Psoas muscle (tissue), 8 donors: ENCODE results near the gene SNX20. TPM values are rescaled to one million over a fixed set of nuclear protein-coding genes. Genes with fewer than 3 reads are reported as not detected.

Experiments
- ATAC-seq, 4 donors: fragments of 200-7000 bp; cut with Tn5 transposase; one replicate each; pipeline ENCODE4 v1.9.1; 2020; ENCODE audit warnings: moderate library complexity in 3 of 4, mild to moderate bottlenecking in 2 of 4
- DNase-seq, 2 donors: peaks; one replicate each; pipeline ENCODE4 v3.0.0-alpha.2; 2020
- H3K27ac ChIP-seq: fragments of 200-600 bp; one replicate; pipeline ENCODE4 v1.8.0; 2022
- H3K27me3 ChIP-seq, 3 donors: fragments of 200-600 bp in 1 of 3; one replicate each; pipeline versions ENCODE4 v1.6.1 to v1.8.0; 2013 to 2022; ENCODE audit warnings: low read length in 2 of 3, mild to moderate bottlenecking in 2 of 3, moderate library complexity in 1 of 3; ENCODE audit not compliant: insufficient read depth in 3 of 3
- H3K36me3 ChIP-seq, 2 donors: fragments of 200-600 bp in 1 of 2; one replicate each; pipeline versions ENCODE4 v1.6.1 to v1.8.0; 2013 to 2022; ENCODE audit warnings: low read depth in 1 of 2, mild to moderate bottlenecking in 1 of 2, moderate library complexity in 1 of 2; ENCODE audit not compliant: insufficient read depth in 1 of 2
- H3K4me1 ChIP-seq: fragments of 200-600 bp; one replicate; pipeline ENCODE4 v1.8.0; 2022
- H3K4me3 ChIP-seq: fragments of 200-600 bp; one replicate; pipeline ENCODE4 v1.8.0; 2022; ENCODE audit warnings: mild to moderate bottlenecking
- H3K9me3 ChIP-seq: fragments of 200-600 bp; one replicate; pipeline ENCODE4 v1.8.0; 2022
- WGBS, 3 donors: extraction: QIAGEN DNeasy Blood & Tissue Kit; methylation state at CpG; one replicate each; pipeline versions ENCODE4 v1.1.6 to v1.1.7; 2013; 5-methylcytosine and 5-hydroxymethylcytosine counted together
- intact Hi-C, 2 donors: fragments of 100-400 bp; cut with DNase I; formaldehyde crosslinking; loops; one replicate each; pipeline versions ENCODE4 v1.11.0 to v1.14.2; 2022
- polyA plus RNA-seq, 3 donors: library from polyadenylated mRNA; stranded (reverse); fragments of 200-250 nt; gene quantifications; one replicate each; pipeline ENCODE4 v1.2.3, GENCODE V29; 2013
- total RNA-seq, 4 donors: library from RNA; stranded (reverse); fragmentation: NEBNext Ultra II Directional in 2 of 4; extraction: Animal tissue kit (Norgen Biotek cat#: 25700) in 2 of 4; gene quantifications; one replicate each; pipeline versions ENCODE4 v1.2.1 to v1.2.4, GENCODE V29; 2021 to 2023
- TF ChIP-seq, protein P1 (sequence below): fragments of 200-600 bp; IDR thresholded peaks from one replicate; pipeline ENCODE4 v1.8.0; 2022; ENCODE audit warnings: antibody characterized with exemption
- donor health status: healthy with polysubstance abuse.
- donor health status: DM: no; HTN: no; CAD: no; lungs with moderate emphysema.
- donor health status: Bipolar disorder and iron deficiency.
- donor health status: healthy.
- donor health status: DM: yes; HTN: yes; CAD: no.
- donor health status: DM: no; HTN: no; CAD: no.
- donor health status: DM: no; HTN: no; CAD: no.
- donor health status: DM: yes; HTN: yes; CAD: no.

Gene SNX20
- total and polyA plus RNA-seq, 7 donors = 0.78 to 2.1 (median 1.1) TPM

DNA sequence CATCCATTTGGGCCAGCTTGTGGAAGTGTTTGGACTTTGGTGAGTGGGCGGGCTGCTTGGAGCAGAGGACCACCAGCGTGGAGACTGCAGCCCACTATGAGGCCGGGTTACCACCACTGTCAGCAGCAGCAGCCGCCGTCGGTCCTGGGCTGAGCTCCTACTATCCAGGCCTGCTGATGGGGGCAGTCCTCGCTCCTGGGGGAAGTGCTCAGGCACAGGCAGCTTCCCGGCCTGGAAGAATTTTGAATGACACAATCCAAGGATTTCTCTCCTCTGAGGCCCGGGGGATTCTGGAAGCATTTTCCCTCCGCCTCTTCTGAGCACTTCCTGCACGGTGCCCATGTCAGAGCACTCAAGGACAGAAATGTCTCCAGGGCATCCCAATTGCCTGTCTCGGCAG is 7.0 kb upstream of the SNX20 start:
- H3K9me3 ChIP-seq = no peaks in the 10 kb centered on the region
- DNase-seq (no peak), ATAC-seq (peak in 1 of 4 donors; percentile 16)
- no peaks in the 10 kb centered on the region for H3K36me3 ChIP-seq
- H3K27ac ChIP-seq = no peak overlapping the region
- H3K4me3 ChIP-seq = no peak overlapping the region
- H3K27me3 ChIP-seq = no peaks in the 10 kb centered on the region
- H3K4me1 ChIP-seq = no peaks in the 10 kb centered on the region
- TF ChIP-seq, protein P1, sequence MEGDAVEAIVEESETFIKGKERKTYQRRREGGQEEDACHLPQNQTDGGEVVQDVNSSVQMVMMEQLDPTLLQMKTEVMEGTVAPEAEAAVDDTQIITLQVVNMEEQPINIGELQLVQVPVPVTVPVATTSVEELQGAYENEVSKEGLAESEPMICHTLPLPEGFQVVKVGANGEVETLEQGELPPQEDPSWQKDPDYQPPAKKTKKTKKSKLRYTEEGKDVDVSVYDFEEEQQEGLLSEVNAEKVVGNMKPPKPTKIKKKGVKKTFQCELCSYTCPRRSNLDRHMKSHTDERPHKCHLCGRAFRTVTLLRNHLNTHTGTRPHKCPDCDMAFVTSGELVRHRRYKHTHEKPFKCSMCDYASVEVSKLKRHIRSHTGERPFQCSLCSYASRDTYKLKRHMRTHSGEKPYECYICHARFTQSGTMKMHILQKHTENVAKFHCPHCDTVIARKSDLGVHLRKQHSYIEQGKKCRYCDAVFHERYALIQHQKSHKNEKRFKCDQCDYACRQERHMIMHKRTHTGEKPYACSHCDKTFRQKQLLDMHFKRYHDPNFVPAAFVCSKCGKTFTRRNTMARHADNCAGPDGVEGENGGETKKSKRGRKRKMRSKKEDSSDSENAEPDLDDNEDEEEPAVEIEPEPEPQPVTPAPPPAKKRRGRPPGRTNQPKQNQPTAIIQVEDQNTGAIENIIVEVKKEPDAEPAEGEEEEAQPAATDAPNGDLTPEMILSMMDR = no peak
- intact Hi-C loops = no loop called here
- WGBS, 3 donors = 49 to 58% (median 51%) methylated on average over 12 of the region's 12 CpGs

DNA sequence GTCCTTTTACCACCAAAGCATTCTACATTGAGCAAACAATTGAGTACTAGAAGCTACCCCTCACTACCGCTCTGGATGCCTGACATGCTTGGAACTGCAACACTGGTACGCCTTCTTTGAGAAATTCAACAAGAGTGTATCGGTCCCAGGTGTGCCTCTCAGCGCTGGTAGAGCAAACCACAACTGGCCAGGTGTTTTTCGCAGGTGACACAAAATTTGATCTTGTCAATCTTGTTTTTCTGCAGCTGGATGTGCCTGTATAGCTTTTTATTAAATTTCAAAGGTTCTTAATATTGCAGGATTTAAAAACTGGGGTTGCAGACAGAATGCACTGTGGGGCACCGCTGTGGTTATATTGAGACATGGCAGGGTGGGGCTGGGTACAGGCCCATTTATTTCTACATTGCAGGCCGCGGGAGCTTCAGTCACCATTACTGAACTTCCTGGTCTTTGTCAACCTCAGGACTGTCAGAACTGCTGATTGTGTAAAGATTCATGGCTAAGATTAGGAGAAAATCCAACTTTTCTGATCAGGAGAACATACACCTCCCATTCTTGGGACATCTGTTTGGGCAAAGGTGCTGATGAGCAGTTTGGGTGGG is 4.5 kb upstream of the SNX20 start:
- intact Hi-C loops = no loop called here
- no peak for DNase-seq
- WGBS, 3 donors = 92 to 96% (median 95%) methylated on average over 8 of the region's 8 CpGs
- Histone ChIP-seq H3K27me3 (no peaks in the 10 kb centered on the region), H3K36me3 (no peaks in the 10 kb centered on the region), H3K9me3 (no peaks in the 10 kb centered on the region), H3K4me3 (no peak overlapping the region), H3K27ac (no peak overlapping the region), H3K4me1 (no peaks in the 10 kb centered on the region)
- no peak for ATAC-seq
- TF ChIP-seq, protein P1 = no peak

DNA sequence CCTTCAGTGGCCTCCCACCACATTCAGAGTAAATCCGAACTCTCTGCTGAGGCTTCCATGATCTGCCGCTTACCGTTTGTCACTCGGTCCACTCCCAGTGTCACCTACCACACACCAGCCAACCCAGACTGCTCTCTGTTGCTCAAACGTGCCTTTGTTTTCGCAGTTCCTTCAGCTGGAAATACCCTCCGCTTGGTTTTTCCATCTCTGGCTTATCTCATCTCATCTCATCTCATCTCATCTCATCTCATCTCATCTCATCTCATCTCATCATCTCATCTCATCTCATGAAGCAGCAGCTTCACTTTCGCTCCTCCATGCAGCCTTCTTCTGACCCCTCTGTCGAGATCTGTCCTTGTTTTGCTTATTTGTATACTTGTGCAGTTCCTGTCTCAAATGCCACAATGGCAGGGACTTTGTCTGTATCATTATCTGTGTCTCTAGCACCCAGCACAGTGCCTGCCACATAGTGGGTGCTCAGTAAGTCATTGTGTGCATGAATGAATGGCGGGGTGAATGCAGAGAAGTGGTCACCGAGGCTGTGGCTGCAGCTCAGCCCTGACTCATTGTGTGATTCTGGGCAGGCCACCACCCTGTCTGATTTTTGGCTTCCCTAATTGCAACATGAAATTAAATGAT is 3.8 kb upstream of the SNX20 start:
- 89 to 92% (median 90%) methylated on average over 11 of the region's 11 CpGs for WGBS, 3 donors
- Histone ChIP-seq H3K4me1 (no peaks in the 10 kb centered on the region), H3K9me3 (no peaks in the 10 kb centered on the region), H3K36me3 (no peaks in the 10 kb centered on the region), H3K27ac (no peak overlapping the region), H3K4me3 (no peak overlapping the region), H3K27me3 (no peaks in the 10 kb centered on the region)
- TF ChIP-seq, protein P1 = no peak
- DNase-seq (no peak), ATAC-seq (no peak)
- intact Hi-C loops = no loop called here

DNA sequence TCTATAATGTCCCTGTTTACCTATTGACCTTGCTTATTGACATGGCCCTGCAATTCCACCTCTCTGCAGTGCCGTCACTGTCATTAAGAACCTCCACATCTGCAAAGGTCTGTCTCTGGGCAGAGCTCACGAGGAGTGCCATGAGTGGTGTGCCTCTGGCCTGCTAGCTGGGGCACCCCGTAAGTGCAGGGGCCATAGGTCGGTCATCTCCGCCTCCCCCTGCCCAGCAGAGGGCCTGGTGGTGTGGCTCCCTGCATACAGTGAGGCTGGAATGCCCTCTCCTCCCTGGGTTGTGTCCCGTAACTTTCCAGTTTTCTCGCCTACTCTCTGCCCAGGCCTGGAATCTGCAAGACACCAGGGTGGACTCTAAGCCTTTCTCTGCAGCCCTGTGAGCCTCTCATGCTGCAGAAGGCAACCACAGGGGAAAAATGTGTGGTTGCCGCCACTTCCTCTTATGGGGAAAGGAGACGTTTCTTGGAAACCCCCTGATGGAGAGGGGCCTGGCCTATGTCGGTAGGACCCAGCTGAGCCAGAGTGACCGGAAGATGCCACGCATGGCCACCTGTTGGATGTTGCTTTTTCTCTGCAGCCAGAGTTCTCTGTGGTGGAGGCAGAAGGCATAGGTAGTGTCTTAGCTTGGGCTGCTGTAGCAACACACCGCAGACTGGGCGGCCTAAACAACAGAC is 2.7 kb upstream of the SNX20 start:
- DNase-seq = no peak
- ATAC-seq = no peak
- no peak overlapping the region for H3K27ac ChIP-seq

More for the DNA sequence above, 2.7 kb upstream of the SNX20 start:
- TF ChIP-seq, protein P1 = no peak
- 76 to 86% (median 85%) methylated on average over 14 of the region's 14 CpGs for WGBS, 3 donors
- no peak overlapping the region for H3K4me3 ChIP-seq
- no peaks in the 10 kb centered on the region for H3K9me3 ChIP-seq
- no peaks in the 10 kb centered on the region for H3K36me3 ChIP-seq
- H3K27me3 ChIP-seq = no peaks in the 10 kb centered on the region
- no peaks in the 10 kb centered on the region for H3K4me1 ChIP-seq
- intact Hi-C loops = no loop called here
